ENCODE results near the gene PLA2G4A.

PLA2G4A gene

GRCh38 chr1:186960861-186961260 lies 132.1 kb downstream of the PLA2G4A start:
- DNase-seq (ENCODE audit: low read depth in 1 of 2, low spot score in 1 of 2): no peak
- in situ Hi-C loops (cut with HindIII; ENCODE audit: low pct_unique_long_range_greater_than_20kb, low sequenced_read_pairs): no loop called here

GRCh38 chr1:186965847-186966246 lies 137.1 kb downstream of the PLA2G4A start:
- no peak for DNase-seq (ENCODE audit: low read depth in 1 of 2, low spot score in 1 of 2)
- in situ Hi-C loops (cut with HindIII; ENCODE audit: low pct_unique_long_range_greater_than_20kb, low sequenced_read_pairs): no loop called here
- no peak for TF ChIP-seq JUND (IDR thresholded peaks at IDR 0.05; ENCODE audit: low read depth)

More at GRCh38 chr1:186960861-186961260, 132.1 kb downstream of the PLA2G4A start:
- no peak for TF ChIP-seq JUND (IDR thresholded peaks at IDR 0.05; ENCODE audit: low read depth)

GRCh38 chr1:186966456-186966855 lies 137.7 kb downstream of the PLA2G4A start:
- in situ Hi-C loops (cut with HindIII; ENCODE audit: low pct_unique_long_range_greater_than_20kb, low sequenced_read_pairs): no loop called here
- no peak for DNase-seq (ENCODE audit: low read depth in 1 of 2, low spot score in 1 of 2)
- no peak for TF ChIP-seq JUND (IDR thresholded peaks at IDR 0.05; ENCODE audit: low read depth)

GRCh38 chr1:186967656-186968394 lies 139.1 kb downstream of the PLA2G4A start:
- in situ Hi-C loops (cut with HindIII; ENCODE audit: low pct_unique_long_range_greater_than_20kb, low sequenced_read_pairs): no loop called here
- no peak for DNase-seq (ENCODE audit: low read depth in 1 of 2, low spot score in 1 of 2)

GRCh38 chr1:186974774-186975181 lies 146.0 kb downstream of the PLA2G4A start:
- DNase-seq (ENCODE audit: low read depth in 1 of 2, low spot score in 1 of 2): no peak
- in situ Hi-C loops (cut with HindIII; ENCODE audit: low pct_unique_long_range_greater_than_20kb, low sequenced_read_pairs): no loop called here
- no peak for TF ChIP-seq JUND (IDR thresholded peaks at IDR 0.05; ENCODE audit: low read depth)

More at GRCh38 chr1:186967656-186968394, 139.1 kb downstream of the PLA2G4A start:
- no peak for TF ChIP-seq JUND (IDR thresholded peaks at IDR 0.05; ENCODE audit: low read depth)

- DNase-seq (ENCODE audit: low read depth in 1 of 2, low spot score in 1 of 2): no peak
- in situ Hi-C loops (cut with HindIII; ENCODE audit: low pct_unique_long_range_greater_than_20kb, low sequenced_read_pairs): no loop called here
- TF ChIP-seq JUND (IDR thresholded peaks at IDR 0.05; ENCODE audit: low read depth): no peak
These were observed 146.5 kb downstream of the PLA2G4A start for GRCh38 chr1:186975220-186975619.

GRCh38 chr1:186976700-186977099 lies 148.0 kb downstream of the PLA2G4A start:
- TF ChIP-seq JUND (IDR thresholded peaks at IDR 0.05; ENCODE audit: low read depth): no peak
- no peak for DNase-seq (ENCODE audit: low read depth in 1 of 2, low spot score in 1 of 2)
- in situ Hi-C loops (cut with HindIII; ENCODE audit: low pct_unique_long_range_greater_than_20kb, low sequenced_read_pairs): no loop called here

- in situ Hi-C loops (cut with HindIII; ENCODE audit: low pct_unique_long_range_greater_than_20kb, low sequenced_read_pairs): no loop called here
These were observed 148.7 kb downstream of the PLA2G4A start for GRCh38 chr1:186977266-186977957.

GRCh38 chr1:186978596-186979556 lies 150.1 kb downstream of the PLA2G4A start:
- no peak for TF ChIP-seq JUND (IDR thresholded peaks at IDR 0.05; ENCODE audit: low read depth)
- in situ Hi-C loops (cut with HindIII; ENCODE audit: low pct_unique_long_range_greater_than_20kb, low sequenced_read_pairs): no loop called here
- no peak for DNase-seq (ENCODE audit: low read depth in 1 of 2, low spot score in 1 of 2)

More at GRCh38 chr1:186977266-186977957, 148.7 kb downstream of the PLA2G4A start:
- no peak for DNase-seq (ENCODE audit: low read depth in 1 of 2, low spot score in 1 of 2)
- TF ChIP-seq JUND (IDR thresholded peaks at IDR 0.05; ENCODE audit: low read depth): no peak

GRCh38 chr1:186980400-186980799 lies 151.7 kb downstream of the PLA2G4A start:
- in situ Hi-C loops (cut with HindIII; ENCODE audit: low pct_unique_long_range_greater_than_20kb, low sequenced_read_pairs): no loop called here
- no peak for DNase-seq (ENCODE audit: low read depth in 1 of 2, low spot score in 1 of 2)
- TF ChIP-seq JUND (IDR thresholded peaks at IDR 0.05; ENCODE audit: low read depth): no peak

- DNase-seq (ENCODE audit: low read depth in 1 of 2, low spot score in 1 of 2): no peak
- TF ChIP-seq JUND (IDR thresholded peaks at IDR 0.05; ENCODE audit: low read depth): no peak
- in situ Hi-C loops (cut with HindIII; ENCODE audit: low pct_unique_long_range_greater_than_20kb, low sequenced_read_pairs): no loop called here
These were observed 153.4 kb downstream of the PLA2G4A start for GRCh38 chr1:186982116-186982515.

- in situ Hi-C loops (cut with HindIII; ENCODE audit: low pct_unique_long_range_greater_than_20kb, low sequenced_read_pairs): no loop called here
- no peak for TF ChIP-seq JUND (IDR thresholded peaks at IDR 0.05; ENCODE audit: low read depth)
- no peak for DNase-seq (ENCODE audit: low read depth in 1 of 2, low spot score in 1 of 2)
These were observed 154.6 kb downstream of the PLA2G4A start for GRCh38 chr1:186983327-186983726.

All from T47D (cell line).